Thyroid gland (tissue), 4 donors: Measurements from ENCODE around the gene NPIPB2. TPM values are rescaled to one million over a fixed set of nuclear protein-coding genes. Genes with fewer than 3 reads are reported as not detected.
"Not testable (repeated sequence)": the region's sequence is repeated elsewhere in the genome, so short reads cannot be mapped to it uniquely, and the experiment has no call there.

Experiments used
- DNase-seq, 2 donors: peaks; one replicate each; pipeline ENCODE4 v3.0.0-alpha.2; 2019
- H3K27ac ChIP-seq, 3 donors: fragments of 200-600 bp; sonication (generic); 1 replicate in 2 of 3; 2 replicates in 1 of 3; pipeline ENCODE4 v1.5.1; 2016 to 2019; ENCODE audit warnings: mild to moderate bottlenecking in 1 of 3, moderate library complexity in 1 of 3
- H3K27me3 ChIP-seq: fragments of 200-600 bp; sonication (generic); one replicate; pipeline ENCODE4 v1.5.1; 2019
- H3K36me3 ChIP-seq, 2 donors: fragments of 200-600 bp; sonication (generic); one replicate each; pipeline ENCODE4 v1.5.1; 2016 to 2019
- H3K4me1 ChIP-seq, 2 donors: fragments of 200-600 bp; sonication (generic); one replicate each; pipeline ENCODE4 v1.5.1; 2017 to 2019
- H3K4me3 ChIP-seq, 3 donors: fragments of 200-600 bp; sonication (generic); replicated peaks in 1 of 3; 1 replicate in 2 of 3; 2 replicates in 1 of 3; pipeline ENCODE4 v1.5.1; 2016; ENCODE audit warnings: mild to moderate bottlenecking in 1 of 3
- H3K9me3 ChIP-seq: fragments of 200-600 bp; sonication (generic); one replicate; pipeline ENCODE4 v1.5.1; 2017
- POLR2A ChIP-seq, 2 donors: fragments of 450-650 bp; IDR thresholded peaks; one replicate each; pipeline ENCODE4 v1.6.1; 2017; ENCODE audit warnings: antibody characterized with exemption in 2 of 2, mild to moderate bottlenecking in 2 of 2, moderate library complexity in 1 of 2
- WGBS, 2 donors: methylation state at CpG; one replicate each; pipeline ENCODE4 v1.1.5; 2017; 5-methylcytosine and 5-hydroxymethylcytosine counted together
- intact Hi-C: fragments of 100-400 bp; cut with DNase I; formaldehyde crosslinking; loops from one replicate; pipeline ENCODE4 v1.15.1; 2023
- total RNA-seq, 4 donors: library from RNA; depleted of rRNA; stranded (reverse); fragments of >200 nt; gene quantifications; one replicate each; pipeline ENCODE4 v1.2.3, GENCODE V29; 2016
- TF ChIP-seq, protein P1 (sequence below), 6 experiments: fragments of 200-600 bp in 3 of 6; fragments of 450-650 bp in 3 of 6; sonication (generic) in 3 of 6; IDR thresholded peaks; one replicate each; pipeline ENCODE4 v1.5.1; 2016 to 2019; ENCODE audit warnings: antibody characterized with exemption in 6 of 6, mild to moderate bottlenecking in 2 of 6, inconsistent platforms in 1 of 6, moderate library complexity in 1 of 6

Gene NPIPB2
- total RNA-seq, 4 donors from 2014 or later = 5.9 to 34.4 (median 9.7) TPM

DNA sequence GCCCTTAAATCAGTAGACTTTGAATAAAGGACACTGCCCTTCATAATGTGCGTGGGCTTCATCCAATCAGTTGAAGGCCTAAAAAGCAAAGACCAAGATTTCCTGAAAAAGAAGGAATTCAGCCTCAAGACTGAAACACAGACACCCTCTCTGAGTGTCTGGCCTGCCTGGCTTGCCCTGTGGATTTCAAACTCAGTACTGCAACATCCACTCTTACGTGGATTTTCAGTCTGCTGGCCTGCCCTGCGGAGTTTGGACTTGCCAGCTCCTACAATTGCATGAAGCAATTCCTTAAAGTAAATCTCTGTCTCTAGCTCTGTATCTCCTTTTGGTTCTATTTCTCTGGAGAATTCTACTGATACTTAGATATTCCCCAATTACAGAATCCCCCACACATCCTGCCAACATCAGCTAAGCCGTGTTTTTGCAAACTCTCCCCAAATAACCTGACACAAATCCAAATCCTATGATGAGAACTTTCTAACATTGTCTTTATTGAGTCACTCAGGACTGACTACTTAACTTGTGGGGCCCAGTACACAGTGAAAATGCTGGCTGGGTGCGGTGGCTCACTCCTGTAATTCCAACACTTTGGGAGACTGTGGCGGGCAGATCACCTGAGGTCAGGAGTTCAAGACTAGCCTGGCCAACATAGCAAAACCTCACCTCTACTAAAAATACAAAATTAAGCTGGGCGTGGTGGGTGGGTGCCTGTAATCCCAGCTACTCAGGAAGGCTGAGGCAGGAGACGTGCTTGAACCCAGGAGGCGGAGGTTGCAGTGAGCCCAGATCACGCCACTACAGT lies 15.9 kb upstream of the NPIPB2 start:
- TF ChIP-seq, protein P1, sequence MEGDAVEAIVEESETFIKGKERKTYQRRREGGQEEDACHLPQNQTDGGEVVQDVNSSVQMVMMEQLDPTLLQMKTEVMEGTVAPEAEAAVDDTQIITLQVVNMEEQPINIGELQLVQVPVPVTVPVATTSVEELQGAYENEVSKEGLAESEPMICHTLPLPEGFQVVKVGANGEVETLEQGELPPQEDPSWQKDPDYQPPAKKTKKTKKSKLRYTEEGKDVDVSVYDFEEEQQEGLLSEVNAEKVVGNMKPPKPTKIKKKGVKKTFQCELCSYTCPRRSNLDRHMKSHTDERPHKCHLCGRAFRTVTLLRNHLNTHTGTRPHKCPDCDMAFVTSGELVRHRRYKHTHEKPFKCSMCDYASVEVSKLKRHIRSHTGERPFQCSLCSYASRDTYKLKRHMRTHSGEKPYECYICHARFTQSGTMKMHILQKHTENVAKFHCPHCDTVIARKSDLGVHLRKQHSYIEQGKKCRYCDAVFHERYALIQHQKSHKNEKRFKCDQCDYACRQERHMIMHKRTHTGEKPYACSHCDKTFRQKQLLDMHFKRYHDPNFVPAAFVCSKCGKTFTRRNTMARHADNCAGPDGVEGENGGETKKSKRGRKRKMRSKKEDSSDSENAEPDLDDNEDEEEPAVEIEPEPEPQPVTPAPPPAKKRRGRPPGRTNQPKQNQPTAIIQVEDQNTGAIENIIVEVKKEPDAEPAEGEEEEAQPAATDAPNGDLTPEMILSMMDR (IDR thresholded peaks at IDR 0.05) = no peak
- TF ChIP-seq POLR2A (IDR thresholded peaks at IDR 0.05) = no peak
- intact Hi-C loops = no loop called here
- Histone ChIP-seq H3K27me3 (no peaks in the 10 kb centered on the region), H3K36me3 (no peaks in the 10 kb centered on the region), H3K4me1 (peaks cover 10 to 14% of the 10 kb centered on the region in 2 donors), H3K4me3 (no peak overlapping the region), H3K9me3 (no peaks in the 10 kb centered on the region), H3K27ac (peak overlapping the region in 2 of 3 donors; percentile 80 to 83)
- 81 to 89% methylated on average over 10 of the region's 10 CpGs for WGBS, 2 donors
- no peak for DNase-seq

- Histone ChIP-seq H3K9me3 (no peaks in the 10 kb centered on the region), H3K27me3 (no peaks in the 10 kb centered on the region), H3K36me3 (no peaks in the 10 kb centered on the region), H3K4me1 (peaks cover 10 to 14% of the 10 kb centered on the region in 2 donors), H3K27ac (no peak overlapping the region), H3K4me3 (no peak overlapping the region)
- WGBS, 2 donors = 90 to 96% methylated on average over 2 of the region's 2 CpGs
- no peak for TF ChIP-seq POLR2A (IDR thresholded peaks at IDR 0.05)
- TF ChIP-seq, protein P1 (IDR thresholded peaks at IDR 0.05) = no peak
- no peak for DNase-seq
- intact Hi-C loops = no loop called here
These were observed 14.7 kb upstream of the NPIPB2 start for GRCh38 chr16:11956558-11956957.

DNA sequence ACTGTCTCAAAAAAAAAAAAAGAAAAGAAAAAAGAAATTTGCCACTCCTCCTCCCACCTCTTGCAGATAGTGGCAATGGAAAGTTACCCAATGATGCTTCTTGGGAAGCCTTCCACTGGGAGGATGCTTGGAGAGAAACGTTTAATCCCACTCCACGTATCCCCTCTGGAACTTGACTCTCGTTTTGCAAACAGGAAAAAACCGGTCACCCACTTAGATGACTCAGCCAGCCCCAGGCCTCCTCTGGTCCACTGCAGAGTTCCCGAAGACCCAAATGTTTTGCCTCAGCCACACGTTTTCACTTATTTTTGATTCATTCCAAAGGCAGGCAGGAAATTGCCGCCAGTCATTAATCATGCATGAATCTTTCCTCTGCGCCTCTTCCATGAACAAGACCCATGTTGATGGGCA lies 13.9 kb upstream of the NPIPB2 start:
- H3K36me3 ChIP-seq = no peaks in the 10 kb centered on the region
- intact Hi-C loops = no loop called here
- no peaks in the 10 kb centered on the region for H3K27me3 ChIP-seq
- H3K4me3 ChIP-seq = no peak overlapping the region
- H3K27ac ChIP-seq = peak overlapping the region in 1 of 3 donors; percentile 11
- H3K4me1 ChIP-seq = peaks cover 10 to 14% of the 10 kb centered on the region in 2 donors
- DNase-seq = no peak
- TF ChIP-seq, protein P1 (IDR thresholded peaks at IDR 0.05) = no peak
- no peak for TF ChIP-seq POLR2A (IDR thresholded peaks at IDR 0.05)
- WGBS, 2 donors = 51 to 55% methylated on average over 8 of the region's 8 CpGs
- no peaks in the 10 kb centered on the region for H3K9me3 ChIP-seq

DNA sequence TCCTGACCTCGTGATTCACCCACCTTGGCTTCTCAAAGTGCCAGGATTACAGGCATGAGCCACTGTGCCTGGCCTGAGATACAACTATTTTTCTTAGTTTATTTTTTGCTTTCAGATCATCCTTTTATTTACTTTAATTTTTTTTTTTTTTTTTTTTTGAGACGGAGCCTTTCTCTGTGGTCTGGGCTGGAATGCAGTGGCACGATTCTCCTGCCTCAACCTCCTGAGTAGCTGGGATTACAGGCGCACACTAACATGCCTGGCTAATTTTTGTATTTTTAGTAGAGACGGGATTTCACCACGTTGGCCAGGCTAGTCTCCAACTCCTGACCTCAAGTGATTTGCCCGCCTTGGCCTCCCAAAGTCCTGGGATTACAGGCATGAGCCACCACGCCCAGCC lies 11.7 kb upstream of the NPIPB2 start:
- not testable (repeated sequence) for H3K36me3 ChIP-seq, H3K27me3 ChIP-seq, H3K27ac ChIP-seq, H3K9me3 ChIP-seq, H3K4me3 ChIP-seq, DNase-seq
- 75 to 78% methylated on average over 8 of the region's 8 CpGs for WGBS, 2 donors
- peaks cover 11 to 16% of the 10 kb centered on the region in 2 donors for H3K4me1 ChIP-seq
- intact Hi-C loops = loop anchor here (5.0 kb wide), 1 partner anchor 109 kb away; no protein-coding TSS in a partner anchor

DNA sequence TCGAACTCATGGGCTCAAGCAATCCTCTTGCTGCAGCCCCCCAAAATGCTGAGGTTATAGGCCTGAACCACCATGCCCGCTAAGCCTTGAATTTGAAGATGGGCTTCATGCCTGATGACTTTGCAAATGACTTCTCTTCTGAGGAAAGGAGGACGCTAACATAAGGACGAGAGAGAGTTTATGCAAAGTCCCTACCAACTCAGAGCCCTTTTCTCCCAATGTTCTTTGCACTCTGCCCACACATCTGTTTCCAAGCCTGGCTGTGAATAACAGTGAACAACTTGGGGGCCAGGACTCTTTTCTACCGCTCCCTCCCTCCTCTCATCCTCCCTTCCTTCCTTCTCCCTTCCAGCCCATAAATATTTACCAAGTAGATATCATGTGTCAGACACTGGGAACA lies 8.5 kb upstream of the NPIPB2 start:
- H3K36me3 ChIP-seq = no peaks in the 10 kb centered on the region
- TF ChIP-seq, protein P1 (IDR thresholded peaks at IDR 0.05) = no peak
- no peak for TF ChIP-seq POLR2A (IDR thresholded peaks at IDR 0.05)
- WGBS, 2 donors = 88 to 93% methylated on average over 5 of the region's 5 CpGs
- peaks cover 5 to 14% of the 10 kb centered on the region in 2 donors for H3K4me1 ChIP-seq
- no peak overlapping the region for H3K4me3 ChIP-seq
- H3K27ac ChIP-seq = no peak overlapping the region
- H3K9me3 ChIP-seq = no peaks in the 10 kb centered on the region
- DNase-seq = no peak
- H3K27me3 ChIP-seq = no peaks in the 10 kb centered on the region
- intact Hi-C loops = loop anchor here (5.0 kb wide), 1 partner anchor 112 kb away; no protein-coding TSS in a partner anchor
